Neuron (in vitro differentiated cells): Measurements from ENCODE around the gene NME4.
"Not testable (repeated sequence)": the region's sequence is repeated elsewhere in the genome, so short reads cannot be mapped to it uniquely, and the experiment has no call there.

Source experiments
- H2AFZ ChIP-seq: one replicate; pipeline ENCODE4 v1.6.1; 2013; ENCODE audit warnings: low read depth, mild to moderate bottlenecking, inconsistent platforms, low read length, moderate library complexity
- H3K27me3 ChIP-seq: one replicate; pipeline ENCODE4 v1.6.1; 2013; ENCODE audit warnings: low read length; ENCODE audit not compliant: insufficient read depth
- H3K36me3 ChIP-seq: one replicate; pipeline ENCODE4 v1.6.1; 2013; ENCODE audit warnings: low read length; ENCODE audit not compliant: insufficient read depth
- H3K4me1 ChIP-seq: one replicate; pipeline ENCODE4 v1.6.1; 2013; ENCODE audit warnings: low read length; ENCODE audit not compliant: insufficient read depth
- H3K4me3 ChIP-seq: 2 replicates; pipeline ENCODE4 v1.5.1; 2013; ENCODE audit warnings: mild to moderate bottlenecking, low read length, moderate library complexity
- H3K9me3 ChIP-seq: one replicate; pipeline ENCODE4 v1.6.1; 2013; ENCODE audit warnings: low read length

The NME4 gene

GRCh38 chr16:400061-400591 lies 3.1 kb downstream of the NME4 start:
- H3K36me3 ChIP-seq: peaks cover 17% of the 10 kb centered on the region
- no peaks in the 10 kb centered on the region for H3K9me3 ChIP-seq
- no peak overlapping the region for H2AFZ ChIP-seq
- H3K4me3 ChIP-seq: no peak overlapping the region
- no peaks in the 10 kb centered on the region for H3K27me3 ChIP-seq
- peaks cover 14% of the 10 kb centered on the region for H3K4me1 ChIP-seq

- no peak within 1 kb of the TSS for H2AFZ ChIP-seq
- peaks cover 17% of the 10 kb centered on the region for H3K36me3 ChIP-seq
- no peaks in the 10 kb centered on the region for H3K27me3 ChIP-seq
- H3K4me3 ChIP-seq: peak within 1 kb of the TSS; percentile 74
- no peaks in the 10 kb centered on the region for H3K9me3 ChIP-seq
- peaks cover 8% of the 10 kb centered on the region for H3K4me1 ChIP-seq
Observed at GRCh38 chr16:401468-402348, 4.7 kb downstream of the NME4 start, which contains the start of gene DECR2. DECR2 (plus strand) TSS chr16:401885; CDS start chr16:401964, 79 bp downstream.

- Histone ChIP-seq H2AFZ (no peak overlapping the region), H3K4me3 (no peak overlapping the region), H3K27me3 (no peaks in the 10 kb centered on the region), H3K4me1 (no peaks in the 10 kb centered on the region), H3K36me3 (peaks cover 7% of the 10 kb centered on the region), H3K9me3 (no peaks in the 10 kb centered on the region)
Observed at GRCh38 chr16:404971-405486, 8.0 kb downstream of the NME4 start.

DNA sequence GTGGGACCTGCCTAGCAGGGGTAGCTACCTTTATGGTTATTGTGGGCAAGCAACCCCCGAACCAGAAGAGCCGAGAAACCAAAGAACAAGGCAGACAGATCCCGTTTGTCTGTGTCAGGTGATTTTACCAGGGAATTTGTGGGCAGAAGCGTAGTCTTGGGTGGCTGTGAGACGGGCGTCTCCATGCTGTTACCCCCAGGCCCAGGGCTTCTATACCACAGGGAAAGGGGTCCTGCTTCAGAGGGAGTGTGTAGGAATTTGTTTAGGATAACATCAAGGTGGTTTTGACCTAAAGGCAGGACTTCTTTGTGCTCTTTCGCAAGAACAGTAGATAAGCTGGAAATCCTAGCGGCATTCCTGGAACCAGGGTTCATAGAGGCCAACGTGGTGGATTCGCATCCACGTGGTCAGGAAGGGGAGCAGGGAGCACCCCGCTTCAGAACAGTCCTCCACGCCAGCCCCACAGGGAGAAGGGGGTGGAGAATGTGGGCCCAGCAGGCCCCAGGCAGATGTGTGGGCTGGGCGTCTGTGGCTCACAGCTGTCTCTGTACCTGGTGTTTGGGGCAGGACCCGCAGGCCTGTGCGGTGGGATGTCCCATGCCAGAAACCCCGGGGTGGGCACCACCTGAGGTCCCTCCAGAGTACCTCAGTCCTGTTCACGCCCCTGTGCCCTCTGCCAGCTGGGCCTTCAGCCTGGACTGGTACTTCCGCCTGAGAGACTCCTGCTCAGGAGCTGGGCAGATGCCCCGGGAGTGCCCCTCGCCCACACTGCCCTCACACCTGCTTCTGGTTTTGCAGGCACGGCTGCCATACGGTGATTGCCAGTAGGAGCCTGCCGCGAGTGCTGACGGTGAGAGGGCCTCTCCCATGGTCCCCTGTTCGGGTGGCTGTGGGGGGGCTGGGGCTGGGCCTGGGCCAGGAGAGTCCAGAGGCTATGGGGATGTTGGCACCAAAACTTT lies 8.8 kb downstream of the NME4 start:
- peaks cover 2% of the 10 kb centered on the region for H3K36me3 ChIP-seq
- no peaks in the 10 kb centered on the region for H3K4me1 ChIP-seq
- H3K9me3 ChIP-seq: no peaks in the 10 kb centered on the region
- H3K27me3 ChIP-seq: no peaks in the 10 kb centered on the region
- no peak overlapping the region for H3K4me3 ChIP-seq
- H2AFZ ChIP-seq: no peak overlapping the region

GRCh38 chr16:407253-407652 lies 10.3 kb downstream of the NME4 start:
- Histone ChIP-seq H2AFZ (no peak overlapping the region), H3K4me3 (no peak overlapping the region), H3K9me3 (no peaks in the 10 kb centered on the region), H3K4me1 (no peaks in the 10 kb centered on the region), H3K36me3 (peaks cover 15% of the 10 kb centered on the region), H3K27me3 (no peaks in the 10 kb centered on the region)

- H3K36me3 ChIP-seq: peaks cover 15% of the 10 kb centered on the region
- no peak overlapping the region for H3K4me3 ChIP-seq
- no peaks in the 10 kb centered on the region for H3K27me3 ChIP-seq
- H2AFZ ChIP-seq: no peak overlapping the region
- no peaks in the 10 kb centered on the region for H3K4me1 ChIP-seq
- H3K9me3 ChIP-seq: no peaks in the 10 kb centered on the region
Observed at GRCh38 chr16:410516-411178, 13.6 kb downstream of the NME4 start.

- no peaks in the 10 kb centered on the region for H3K27me3 ChIP-seq
- H3K4me3 ChIP-seq: no peak overlapping the region
- H2AFZ ChIP-seq: no peak overlapping the region
- H3K4me1 ChIP-seq: no peaks in the 10 kb centered on the region
- no peaks in the 10 kb centered on the region for H3K9me3 ChIP-seq
- H3K36me3 ChIP-seq: peaks cover 15% of the 10 kb centered on the region
Observed at GRCh38 chr16:411576-412265, 14.7 kb downstream of the NME4 start.

- no peak overlapping the region for H2AFZ ChIP-seq
Observed at GRCh38 chr16:414395-415169, 17.6 kb downstream of the NME4 start.

DNA sequence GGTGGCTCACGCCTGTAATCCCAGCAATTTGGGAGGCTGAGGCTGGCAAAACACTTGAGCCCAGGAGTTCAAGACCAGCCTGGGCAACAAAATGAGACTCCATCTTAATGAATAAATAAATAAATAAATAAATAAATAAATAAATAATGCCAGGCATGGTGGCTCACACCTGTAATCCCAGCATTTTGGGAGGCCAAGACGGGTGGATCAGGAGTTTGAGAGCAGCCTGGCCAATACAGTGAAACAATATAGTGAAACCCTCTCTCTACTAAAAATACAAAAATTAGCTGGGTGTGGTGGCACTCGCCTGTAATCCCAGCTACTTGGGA lies 18.1 kb downstream of the NME4 start:
- H3K9me3 ChIP-seq, H3K27me3 ChIP-seq, H2AFZ ChIP-seq, H3K4me1 ChIP-seq, H3K4me3 ChIP-seq: not testable (repeated sequence)
- peaks cover 15% of the 10 kb centered on the region for H3K36me3 ChIP-seq

More at GRCh38 chr16:414395-415169, 17.6 kb downstream of the NME4 start:
- peaks cover 15% of the 10 kb centered on the region for H3K36me3 ChIP-seq
- no peaks in the 10 kb centered on the region for H3K27me3 ChIP-seq
- H3K4me3 ChIP-seq: no peak overlapping the region
- no peaks in the 10 kb centered on the region for H3K9me3 ChIP-seq
- H3K4me1 ChIP-seq: no peaks in the 10 kb centered on the region

- H3K27me3 ChIP-seq, H3K9me3 ChIP-seq, H3K4me1 ChIP-seq, H3K4me3 ChIP-seq, H2AFZ ChIP-seq, H3K36me3 ChIP-seq: not testable (repeated sequence)
Observed at GRCh38 chr16:422179-422578, 25.2 kb downstream of the NME4 start.

- Histone ChIP-seq H2AFZ (no peak overlapping the region), H3K4me3 (no peak overlapping the region), H3K36me3 (peaks cover 10% of the 10 kb centered on the region), H3K9me3 (no peaks in the 10 kb centered on the region), H3K4me1 (peaks cover 16% of the 10 kb centered on the region), H3K27me3 (no peaks in the 10 kb centered on the region)
Observed at GRCh38 chr16:424033-424622, 27.1 kb downstream of the NME4 start.
